Gastroesophageal sphincter (tissue), 3 donors: Measurements from ENCODE around the gene RPL35A.
"Not testable (repeated sequence)": the region's sequence is repeated elsewhere in the genome, so short reads cannot be mapped to it uniquely, and the experiment has no call there.

Experiments
- CTCF ChIP-seq, 4 experiments: fragments of 200-600 bp in 2 of 4; fragments of 450-650 bp in 2 of 4; sonication (generic) in 1 of 4; IDR thresholded peaks; one replicate each; pipeline ENCODE4 v1.5.1; 2017 to 2019; ENCODE audit warnings: antibody characterized with exemption in 4 of 4, mild to moderate bottlenecking in 2 of 4, moderate library complexity in 2 of 4
- EP300 ChIP-seq: sonication (generic); formaldehyde crosslinking; IDR thresholded peaks from one replicate; pipeline ENCODE4 v1.6.1; 2017; ENCODE audit warnings: antibody characterized with exemption, mild to moderate bottlenecking
- POLR2AphosphoS5 ChIP-seq: sonication (generic); formaldehyde crosslinking; IDR thresholded peaks from one replicate; pipeline ENCODE4 v1.6.1; 2017; ENCODE audit warnings: antibody characterized with exemption

GRCh38 chr3:197967337-197967989 is 17.5 kb downstream of the RPL35A start:
- TF ChIP-seq CTCF (IDR thresholded peaks at IDR 0.05); EP300; POLR2AphosphoS5: not testable (repeated sequence)
